HepG2 (cell line): ENCODE results near the gene PCARE. TPM values are rescaled to one million over a fixed set of nuclear protein-coding genes. Genes with fewer than 3 reads are reported as not detected.

ENCODE experiments used
- ATAC-seq: fragments of 200-7000 bp; cut with Tn5 transposase; 3 replicates; pipeline ENCODE4 v1.9.1; 2020; ENCODE audit warnings: mild to moderate bottlenecking, moderate library complexity
- BruUV-seq: library from RNA; stranded (reverse); fragments of 400-500 nt; replicated peaks from 2 replicates; lab custom pipeline; 2021; lab: Mats Ljungman, UMichigan
- CTCF ChIA-PET: fragments of 300-600 bp; formaldehyde crosslinking; extraction: SDS; loops from one replicate; lab custom pipeline; 2021; ENCODE audit warnings: low total read pairs, inconsistent platforms, low intra/inter-chr PET ratio; lab: Yijun Ruan, JAX
- POLR2A ChIA-PET: fragments of 350-600 bp; sonication (Branson Sonifier 250); formaldehyde crosslinking; loops from one replicate; lab custom pipeline; 2020; ENCODE audit warnings: antibody characterized with exemption, inconsistent platforms; lab: Yijun Ruan, JAX
- DNase-seq: peaks from one replicate; pipeline ENCODE4 v3.0.0-alpha.2; 2015; ENCODE audit warnings: low spot score
- FAIRE-seq: peaks from 3 replicates; lab custom pipeline; 2011; peaks lifted over from hg19 to GRCh38; lab: Jason Lieb, UNC
- H2AFZ ChIP-seq: one replicate; pipeline ENCODE4 v1.6.1; 2011; ENCODE audit warnings: low read length, inconsistent platforms
- H3K27ac ChIP-seq: fragments of 300-600 bp; 3 replicates; pipeline ENCODE4 v1.8.0; 2011; ENCODE audit warnings: mixed run types, mild to moderate bottlenecking, mixed read lengths, low read length, inconsistent platforms; ENCODE audit not compliant: insufficient read depth; ENCODE audit errors: extremely low read length
- H3K27me3 ChIP-seq, 2 experiments: fragments of 200-600 bp in 1 of 2; 2 replicates in 1 of 2; 3 replicates in 1 of 2; pipeline versions ENCODE4 v1.6.0 to v1.8.0; 2011; ENCODE audit warnings: low read length in 2 of 2, mild to moderate bottlenecking in 2 of 2, moderate library complexity in 2 of 2, inconsistent platforms in 1 of 2; ENCODE audit not compliant: insufficient read depth in 2 of 2, control insufficient read depth in 1 of 2
- H3K36me3 ChIP-seq, 2 experiments: fragments of 200-600 bp in 1 of 2; replicated peaks in 1 of 2; 2 replicates in 1 of 2; 3 replicates in 1 of 2; pipeline versions ENCODE4 v1.5.1 to v1.8.0; 2011; ENCODE audit warnings: low read length in 2 of 2, inconsistent platforms in 1 of 2; ENCODE audit not compliant: insufficient read depth in 2 of 2, control insufficient read depth in 1 of 2
- H3K4me1 ChIP-seq: 2 replicates; pipeline ENCODE4 v1.5.1; 2012; ENCODE audit warnings: low read length, inconsistent platforms; ENCODE audit not compliant: insufficient read depth
- H3K4me2 ChIP-seq: 2 replicates; pipeline ENCODE4 v1.6.0; 2011; ENCODE audit warnings: low read depth, low read length, inconsistent platforms
- H3K4me3 ChIP-seq, 3 experiments: fragments of 200-600 bp in 1 of 3; sonication (generic), shearing (Covaris generic) in 1 of 3; replicated peaks in 1 of 3; 2 replicates each; pipeline ENCODE4 v1.5.1; 2011 to 2016; ENCODE audit warnings: low read length in 3 of 3, inconsistent platforms in 2 of 3, low read depth in 2 of 3, mild to moderate bottlenecking in 2 of 3, control low read depth in 1 of 3, mixed read lengths in 1 of 3; ENCODE audit not compliant: insufficient read depth in 1 of 3
- H3K79me2 ChIP-seq: one replicate; pipeline ENCODE4 v1.6.1; 2011; ENCODE audit warnings: low read length, inconsistent platforms; ENCODE audit not compliant: insufficient read depth
- H3K9ac ChIP-seq: 2 replicates; pipeline ENCODE4 v1.6.0; 2011; ENCODE audit warnings: mild to moderate bottlenecking, low read depth, low read length, inconsistent platforms; ENCODE audit not compliant: insufficient read depth
- H3K9me3 ChIP-seq: 2 replicates; pipeline ENCODE4 v1.5.1; 2012; ENCODE audit warnings: mild to moderate bottlenecking, low read length
- H4K20me1 ChIP-seq: 2 replicates; pipeline ENCODE4 v1.6.0; 2011; ENCODE audit warnings: inconsistent platforms, mild to moderate bottlenecking, low read length, moderate library complexity; ENCODE audit not compliant: insufficient read depth
- GATA4 ChIP-seq: sonication (generic); IDR thresholded peaks from 2 replicates; pipeline ENCODE4 v1.6.1; 2016; ENCODE audit warnings: antibody characterized with exemption, low read depth, borderline replicate concordance
- HDAC1 ChIP-seq: sonication (generic); formaldehyde crosslinking; IDR thresholded peaks from 2 replicates; pipeline ENCODE4 v1.5.1; 2020; ENCODE audit warnings: mild to moderate bottlenecking, missing genetic modification reagents
- MAFF ChIP-seq: IDR thresholded peaks from 2 replicates; pipeline ENCODE4 v1.6.1; 2011; ENCODE audit warnings: low read depth, low read length, improper control_type of control experiment
- MAFK ChIP-seq, 2 experiments: IDR thresholded peaks in 1 of 2; conservative IDR thresholded peaks in 1 of 2; 2 replicates each; pipeline ENCODE4 v1.6.1; 2011; ENCODE audit warnings: improper control_type of control experiment in 2 of 2, low read length in 2 of 2
- MIER2 ChIP-seq: IDR thresholded peaks from 2 replicates; pipeline ENCODE4 v1.6.1; 2016; ENCODE audit warnings: missing biosample characterization, missing genetic modification reagents
- NFRKB ChIP-seq: fragments of 450-650 bp; IDR thresholded peaks from 2 replicates; pipeline ENCODE4 v1.6.1; 2017
- ONECUT2 ChIP-seq: sonication (generic); formaldehyde crosslinking; IDR thresholded peaks from 2 replicates; pipeline ENCODE4 v1.4.0; 2020; ENCODE audit warnings: missing genetic modification reagents
- PCBP2 ChIP-seq: fragments of 200-400 bp; formaldehyde crosslinking; optimal IDR thresholded peaks from 2 replicates; pipeline ENCODE3; 2018; ENCODE audit warnings: low read length, low read depth; ENCODE audit not compliant: poor library complexity, severe bottlenecking
- PHF5A ChIP-seq: IDR thresholded peaks from one replicate; pipeline ENCODE4 v1.6.1; 2018; ENCODE audit warnings: low read depth, missing genetic modification reagents; ENCODE audit not compliant: unreplicated experiment
- SMAD3 ChIP-seq: sonication (generic); formaldehyde crosslinking; IDR thresholded peaks from 2 replicates; pipeline ENCODE4 v1.4.0; 2020; ENCODE audit warnings: missing genetic modification reagents
- SP2 ChIP-seq: sonication (generic); formaldehyde crosslinking; IDR thresholded peaks from 2 replicates; pipeline ENCODE4 v1.5.1; 2020; ENCODE audit warnings: mild to moderate bottlenecking, missing genetic modification reagents
- SYNCRIP ChIP-seq: fragments of 200-400 bp; formaldehyde crosslinking; IDR thresholded peaks from 2 replicates; pipeline ENCODE4 v1.6.1; 2018; ENCODE audit warnings: mild to moderate bottlenecking, low read depth, low read length; ENCODE audit not compliant: insufficient read depth
- TEAD3 ChIP-seq: optimal IDR thresholded peaks from 2 replicates; pipeline ENCODE3; 2016; ENCODE audit warnings: borderline replicate concordance
- U2AF2 ChIP-seq: fragments of 200-400 bp; formaldehyde crosslinking; IDR thresholded peaks from 2 replicates; pipeline ENCODE4 v1.6.1; 2017; ENCODE audit warnings: low read depth, mild to moderate bottlenecking, low read length
- XRCC5 ChIP-seq: fragments of 200-400 bp; formaldehyde crosslinking; optimal IDR thresholded peaks from 2 replicates; pipeline ENCODE3; 2017; ENCODE audit warnings: mild to moderate bottlenecking, low read length
- YY1 ChIP-seq: IDR thresholded peaks from 2 replicates; pipeline ENCODE4 v1.6.1; 2011; ENCODE audit warnings: low read length, low read depth, moderate library complexity, mild to moderate bottlenecking; ENCODE audit not compliant: insufficient read depth, insufficient replicate concordance
- ZBTB42 ChIP-seq: sonication (generic); formaldehyde crosslinking; IDR thresholded peaks from 2 replicates; pipeline ENCODE4 v1.5.0; 2020; ENCODE audit warnings: mild to moderate bottlenecking, missing genetic modification reagents
- ZNF552 ChIP-seq: sonication (generic); formaldehyde crosslinking; IDR thresholded peaks from 2 replicates; pipeline ENCODE4 v1.9.0; 2022; ENCODE audit warnings: missing genetic modification reagents, mild to moderate bottlenecking, borderline replicate concordance
- WGBS: methylation state at CpG from one replicate; pipeline ENCODE4 v1.1.6; 2017; ENCODE audit warnings: low lambda C conversion rate; 5-methylcytosine and 5-hydroxymethylcytosine counted together
- in situ Hi-C: cut with HindIII; loops from 2 replicates; pipeline ENCODE4 v1.10.0; 2017; ENCODE audit warnings: low pct_unique_long_range_greater_than_20kb; ENCODE audit not compliant: extremely low pct_ligation_motif_present
- intact Hi-C: fragments of 100-400 bp; cut with micrococcal nuclease; formaldehyde crosslinking; loops from one replicate; pipeline ENCODE4 v1.10.0; 2022; ENCODE audit not compliant: unreplicated experiment
- polyA plus RNA-seq, 8 experiments: library from polyadenylated mRNA; depleted of rRNA in 3 of 8; stranded (reverse) in 7 of 8; unstranded in 1 of 8; fragments of >200 nt; fragmentation: Illumina TruSeq in 4 of 8; extraction: Trizol in 4 of 8; gene quantifications; 2 replicates each; pipeline versions ENCODE4 v1.2.1 to v1.2.3, GENCODE V29; 2011 to 2016; ENCODE audit warnings: low read depth in 4 of 8, missing spikeins in 1 of 8, mixed read lengths in 1 of 8; ENCODE audit not compliant: insufficient read depth in 1 of 8
- total RNA-seq, 5 experiments: library from RNA; depleted of rRNA; stranded (reverse); fragments of >200 nt; fragmentation: Illumina TruSeq; extraction: Trizol; gene quantifications; 2 replicates each; pipeline ENCODE4 v1.2.3, GENCODE V29; 2016; ENCODE audit warnings: low read depth in 1 of 5
- TF ChIP-seq, protein P1 (sequence below): sonication (generic); formaldehyde crosslinking; IDR thresholded peaks from 2 replicates; pipeline ENCODE4 v1.4.0; 2020; ENCODE audit warnings: missing genetic modification reagents
- TF ChIP-seq, protein P2 (sequence below): IDR thresholded peaks from 2 replicates; pipeline ENCODE4 v1.6.1; 2016; ENCODE audit warnings: missing genetic modification reagents, missing compliant biosample characterization

PCARE gene
- total and polyA plus RNA-seq, 2 of the 13 experiments (the other 11 are each of a cell fraction or from before 2014, with no cell fraction given) = not detected

DNA sequence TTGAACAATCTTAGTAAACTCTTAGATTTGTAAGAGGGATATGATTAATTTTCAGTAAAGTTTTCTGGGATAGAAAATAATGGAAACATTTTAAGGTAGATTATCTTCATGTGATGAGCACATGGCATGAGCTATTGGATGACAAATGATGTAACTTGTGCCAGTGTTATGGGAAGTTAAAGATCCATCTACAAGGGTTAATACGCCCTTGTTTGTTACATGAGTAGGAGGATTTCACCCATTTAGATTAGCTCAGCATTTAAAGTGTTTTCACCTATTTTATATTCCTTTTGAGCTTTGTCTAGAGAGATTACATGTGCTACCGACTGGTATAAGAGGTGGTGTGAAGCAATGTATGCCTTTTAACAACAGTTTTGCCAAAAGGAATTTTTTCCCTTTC is 46.5 kb upstream of the PCARE start:
- in situ Hi-C loops (no loop called here), intact Hi-C loops (no loop called here)
- FAIRE-seq = no peak
- no peak overlapping the region for H3K27ac ChIP-seq
- ChIA-PET CTCF (no interaction called here), POLR2A (interaction anchor here (1.2 kb wide), 1 partner anchor 9 kb away, joined by 3 read pairs; no protein-coding TSS in a partner anchor)
- BruUV-seq = no TSS peak
- H3K9ac ChIP-seq = no peak overlapping the region
- H3K4me3 ChIP-seq = no peak overlapping the region
- peaks cover 10% of the 10 kb centered on the region; the same call in 1 of the 2 replicates for H3K9me3 ChIP-seq
- no peaks in the 10 kb centered on the region for H4K20me1 ChIP-seq
- H3K4me2 ChIP-seq = no peak overlapping the region
- no peaks in the 10 kb centered on the region for H3K27me3 ChIP-seq
- H3K79me2 ChIP-seq = no peaks in the 10 kb centered on the region
- no peak for ATAC-seq
- H2AFZ ChIP-seq = no peak overlapping the region
- peaks cover 20% of the 10 kb centered on the region for H3K4me1 ChIP-seq
- no peak for DNase-seq
- 61% methylated on average over 2 of the region's 2 CpGs for WGBS
- H3K36me3 ChIP-seq = no peaks in the 10 kb centered on the region
- no peak for TF ChIP-seq YY1
- no peak for TF ChIP-seq SYNCRIP
- 0 out of 2 replicates have a peak, but pooled peaks have one; percentile 43 for TF ChIP-seq MAFF
- TF ChIP-seq MAFK (conservative IDR thresholded peaks at IDR 0.05 in 1 of 2, IDR thresholded peaks at IDR 0.05 in 1 of 2; ENCODE audit: low read length in 2 of 2) = peak; percentile 30 to 75

DNA sequence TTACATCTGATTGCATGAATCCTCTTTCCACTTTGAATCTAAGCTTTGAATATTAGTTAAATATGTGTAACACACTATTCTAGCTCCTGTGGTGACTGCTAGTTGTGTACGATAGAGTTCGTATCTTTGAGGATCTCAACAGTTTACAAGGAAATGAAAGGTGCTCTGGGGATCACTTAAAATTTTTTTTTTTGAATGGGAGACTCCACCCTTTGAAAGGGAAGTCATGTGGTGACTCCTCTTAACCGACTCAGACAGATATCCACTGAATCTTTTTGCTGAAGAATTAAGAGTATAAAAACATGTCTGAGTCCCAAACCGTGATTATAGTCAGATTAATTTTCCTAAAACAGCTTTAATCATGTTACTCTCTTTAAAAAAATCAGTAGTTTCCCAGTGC is 44.9 kb upstream of the PCARE start:
- Histone ChIP-seq H2AFZ (no peak overlapping the region), H3K36me3 (no peaks in the 10 kb centered on the region), H3K27ac (no peak overlapping the region), H3K9ac (no peak overlapping the region), H4K20me1 (no peaks in the 10 kb centered on the region), H3K4me2 (no peak overlapping the region), H3K4me1 (peaks cover 20% of the 10 kb centered on the region)
- intact Hi-C loops = no loop called here
- no peak for ATAC-seq
- CTCF ChIA-PET = no interaction called here
- TF ChIP-seq NFRKB (no peak), XRCC5 (no peak), TEAD3 (no peak), ZBTB42 (CRISPR knock-in tag) (no peak), HDAC1 (CRISPR knock-in tag) (no peak), SP2 (CRISPR knock-in tag) (no peak), ZNF552 (CRISPR knock-in tag) (no peak), SMAD3 (CRISPR knock-in tag) (no peak), PCBP2 (no peak), PHF5A (no peak), U2AF2 (no peak), MIER2 (CRISPR knock-in tag) (no peak), ONECUT2 (CRISPR knock-in tag) (no peak), GATA4 (no peak)
- TF ChIP-seq, protein P1, sequence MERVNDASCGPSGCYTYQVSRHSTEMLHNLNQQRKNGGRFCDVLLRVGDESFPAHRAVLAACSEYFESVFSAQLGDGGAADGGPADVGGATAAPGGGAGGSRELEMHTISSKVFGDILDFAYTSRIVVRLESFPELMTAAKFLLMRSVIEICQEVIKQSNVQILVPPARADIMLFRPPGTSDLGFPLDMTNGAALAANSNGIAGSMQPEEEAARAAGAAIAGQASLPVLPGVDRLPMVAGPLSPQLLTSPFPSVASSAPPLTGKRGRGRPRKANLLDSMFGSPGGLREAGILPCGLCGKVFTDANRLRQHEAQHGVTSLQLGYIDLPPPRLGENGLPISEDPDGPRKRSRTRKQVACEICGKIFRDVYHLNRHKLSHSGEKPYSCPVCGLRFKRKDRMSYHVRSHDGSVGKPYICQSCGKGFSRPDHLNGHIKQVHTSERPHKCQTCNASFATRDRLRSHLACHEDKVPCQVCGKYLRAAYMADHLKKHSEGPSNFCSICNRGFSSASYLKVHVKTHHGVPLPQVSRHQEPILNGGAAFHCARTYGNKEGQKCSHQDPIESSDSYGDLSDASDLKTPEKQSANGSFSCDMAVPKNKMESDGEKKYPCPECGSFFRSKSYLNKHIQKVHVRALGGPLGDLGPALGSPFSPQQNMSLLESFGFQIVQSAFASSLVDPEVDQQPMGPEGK = no peak
- TF ChIP-seq, protein P2, sequence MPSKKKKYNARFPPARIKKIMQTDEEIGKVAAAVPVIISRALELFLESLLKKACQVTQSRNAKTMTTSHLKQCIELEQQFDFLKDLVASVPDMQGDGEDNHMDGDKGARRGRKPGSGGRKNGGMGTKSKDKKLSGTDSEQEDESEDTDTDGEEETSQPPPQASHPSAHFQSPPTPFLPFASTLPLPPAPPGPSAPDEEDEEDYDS (CRISPR knock-in tag) = no peak
- TF ChIP-seq, all 625 proteins: peak for 0
- POLR2A ChIA-PET = no interaction called here
- Histone ChIP-seq H3K79me2 (no peaks in the 10 kb centered on the region), H3K27me3 (no peaks in the 10 kb centered on the region), H3K9me3 (peaks cover 3% of the 10 kb centered on the region; the same call in 1 of the 2 replicates), H3K4me3 (no peak overlapping the region)
- in situ Hi-C loops = no loop called here
- 44% methylated on average over 4 of the region's 4 CpGs for WGBS
- DNase-seq (no peak), FAIRE-seq (no peak)
- BruUV-seq = no TSS peak
